Lung (tissue), 12 donors: ENCODE measurements around the gene TUBGCP2. TPM values are rescaled to one million over a fixed set of nuclear protein-coding genes. Genes with fewer than 3 reads are reported as not detected.

Source experiments
- ATAC-seq: fragments of 200-7000 bp; cut with Tn5 transposase; one replicate; pipeline ENCODE4 v1.9.1; 2020; ENCODE audit warnings: moderate number of reproducible peaks; ENCODE audit not compliant: insufficient read depth, low FRiP score
- DNase-seq, 3 donors: peaks; one replicate each; pipeline ENCODE4 v3.0.0-alpha.2; 2013 to 2017
- H3K27ac ChIP-seq, 2 donors: one replicate each; pipeline ENCODE4 v1.5.1; 2013; ENCODE audit warnings: mild to moderate bottlenecking in 2 of 2, moderate library complexity in 2 of 2, control low read depth in 1 of 2, inconsistent platforms in 1 of 2, low read depth in 1 of 2, low read length in 1 of 2
- H3K27me3 ChIP-seq, 3 donors: one replicate each; pipeline ENCODE4 v1.5.1; 2013; ENCODE audit warnings: low read length in 2 of 3; ENCODE audit not compliant: control insufficient read depth in 3 of 3, insufficient read depth in 3 of 3
- H3K36me3 ChIP-seq, 4 donors: one replicate each; pipeline ENCODE4 v1.5.1; 2013; ENCODE audit warnings: low read length in 4 of 4, mild to moderate bottlenecking in 1 of 4, moderate library complexity in 1 of 4; ENCODE audit not compliant: control insufficient read depth in 4 of 4, insufficient read depth in 4 of 4
- H3K4me1 ChIP-seq, 5 donors: one replicate each; pipeline ENCODE4 v1.5.1; 2013; ENCODE audit warnings: low read length in 5 of 5, mild to moderate bottlenecking in 2 of 5, moderate library complexity in 1 of 5; ENCODE audit not compliant: control insufficient read depth in 5 of 5, insufficient read depth in 5 of 5
- H3K4me3 ChIP-seq: one replicate; pipeline ENCODE4 v1.5.1; 2013; ENCODE audit warnings: mild to moderate bottlenecking, control low read depth, moderate library complexity
- H3K9ac ChIP-seq, 2 donors: one replicate each; pipeline ENCODE4 v1.5.1; 2013; ENCODE audit warnings: low read length in 2 of 2, control low read depth in 1 of 2; ENCODE audit not compliant: insufficient read depth in 1 of 2
- H3K9me3 ChIP-seq, 4 donors: one replicate each; pipeline ENCODE4 v1.5.1; 2013; ENCODE audit warnings: low read length in 3 of 4, mild to moderate bottlenecking in 1 of 4, moderate library complexity in 1 of 4; ENCODE audit not compliant: control insufficient read depth in 4 of 4, insufficient read depth in 3 of 4
- CTCF ChIP-seq: IDR thresholded peaks from 2 replicates; pipeline ENCODE4 v1.5.1; 2012; ENCODE audit warnings: mild to moderate bottlenecking; ENCODE audit errors: control extremely low read depth, extremely low read depth
- WGBS, 2 donors: extraction: QIAGEN DNeasy Blood & Tissue Kit; methylation state at CpG; one replicate each; pipeline ENCODE4 v1.1.7; 2013; 5-methylcytosine and 5-hydroxymethylcytosine counted together
- polyA plus RNA-seq, 2 donors: library from polyadenylated mRNA; stranded (reverse); fragments of 200-250 nt; gene quantifications; one replicate each; pipeline ENCODE4 v1.2.1, GENCODE V29; 2013
- total RNA-seq, 2 donors: library from RNA; depleted of rRNA in 1 of 2; stranded (reverse); fragments of >200 nt in 1 of 2; gene quantifications; one replicate each; pipeline ENCODE4 v1.2.1, GENCODE V29; 2014 to 2021
- donor health status: control.
- donor health status: control.
- donor health status: Bipolar disorder and iron deficiency.
- donor health status: healthy.
- donor health status: DM: yes; HTN: yes; CAD: no.

The TUBGCP2 gene
- total and polyA plus RNA-seq, 4 donors, result 39.2 to 66.2 (median 53.8) TPM

- Histone ChIP-seq H3K9ac (no peak overlapping the region), H3K36me3 (no peaks in the 10 kb centered on the region), H3K27ac (no peak overlapping the region), H3K4me3 (no peak overlapping the region), H3K4me1 (peaks cover 0 to 5% (median 0%) of the 10 kb centered on the region in 5 donors), H3K9me3 (peaks cover 0 to 16% (median 0%) of the 10 kb centered on the region in 4 donors), H3K27me3 (peaks cover 0 to 38% (median 17%) of the 10 kb centered on the region in 3 donors)
- no peak for DNase-seq
- TF ChIP-seq CTCF, result no peak
- ATAC-seq, result no peak
- 88 to 91% methylated on average over 4 of the region's 4 CpGs for WGBS, 2 donors
Measured at GRCh38 chr10:133341983-133342382, 33.3 kb upstream of the TUBGCP2 start.

DNA sequence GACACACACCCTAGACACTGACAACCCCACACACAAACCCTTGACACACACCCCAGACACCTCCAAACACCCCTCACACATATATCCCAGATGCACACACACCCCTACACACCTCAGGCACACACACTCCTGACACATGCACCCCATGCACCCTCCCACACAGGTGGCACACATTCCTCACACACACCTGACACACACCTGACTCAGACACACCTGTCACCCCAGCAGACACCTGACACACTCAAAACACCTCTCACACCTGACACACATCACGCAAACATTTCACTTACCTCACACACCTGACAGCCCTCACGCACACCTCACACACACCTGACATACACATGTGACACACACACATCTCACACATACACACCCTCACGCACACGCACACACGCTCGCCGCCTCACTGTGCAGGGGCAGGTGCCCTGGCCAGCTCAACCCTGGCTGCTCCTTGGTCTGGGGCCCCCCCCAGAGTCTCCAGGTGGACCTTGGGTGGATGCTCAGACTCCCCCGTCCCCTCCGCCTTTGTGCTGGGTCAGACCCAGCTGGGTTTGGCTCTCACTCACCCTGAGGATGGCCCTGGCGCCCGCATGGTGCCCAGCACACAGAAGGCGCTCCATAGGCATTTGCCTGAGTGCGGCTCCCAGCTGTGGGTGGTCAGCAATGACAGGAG is 31.2 kb upstream of the TUBGCP2 start:
- WGBS, 2 donors, result 92 to 93% methylated on average over 13 of the region's 13 CpGs
- TF ChIP-seq CTCF, result no peak
- no peak for ATAC-seq
- Histone ChIP-seq H3K4me3 (no peak overlapping the region), H3K4me1 (peaks cover 0 to 18% (median 4%) of the 10 kb centered on the region in 5 donors), H3K27me3 (peaks cover 0 to 54% (median 19%) of the 10 kb centered on the region in 3 donors), H3K9me3 (peaks cover 0 to 18% (median 0%) of the 10 kb centered on the region in 4 donors), H3K36me3 (no peaks in the 10 kb centered on the region), H3K27ac (no peak overlapping the region), H3K9ac (no peak overlapping the region)
- DNase-seq, result no peak

GRCh38 chr10:133338080-133339071 is 29.7 kb upstream of the TUBGCP2 start:
- DNase-seq, result no peak
- H3K27me3 ChIP-seq, result peaks cover 0 to 54% (median 23%) of the 10 kb centered on the region in 3 donors
- H3K27ac ChIP-seq, result no peak overlapping the region
- H3K9me3 ChIP-seq, result peaks cover 0 to 19% (median 0%) of the 10 kb centered on the region in 4 donors
- H3K9ac ChIP-seq, result no peak overlapping the region
- no peak for TF ChIP-seq CTCF
- H3K4me3 ChIP-seq, result no peak overlapping the region
- 91 to 92% methylated on average over 10 of the region's 10 CpGs for WGBS, 2 donors
- no peak for ATAC-seq
- H3K4me1 ChIP-seq, result peaks cover 0 to 21% (median 4%) of the 10 kb centered on the region in 5 donors
- no peaks in the 10 kb centered on the region for H3K36me3 ChIP-seq
